Small intestine (tissue), 7 donors: ENCODE data around the gene GRIP2. TPM values are rescaled to one million over a fixed set of nuclear protein-coding genes. Genes with fewer than 3 reads are reported as not detected.
A peak's percentile ranks its signal among the peaks of the same experiment; 100 is the strongest.

Experiments used
- DNase-seq, 2 donors: peaks; one replicate each; pipeline versions ENCODE4 v3.0.0 to v3.0.0-alpha.2; 2013
- FAIRE-seq: peaks from 2 replicates; lab custom pipeline; 2012; peaks lifted over from hg19 to GRCh38; lab: Jason Lieb, UNC
- H3K27ac ChIP-seq, 3 donors: one replicate each; pipeline ENCODE4 v1.5.1; 2013; ENCODE audit warnings: low read length in 2 of 3, mild to moderate bottlenecking in 2 of 3, control low read depth in 1 of 3, inconsistent platforms in 1 of 3, low read depth in 1 of 3, moderate library complexity in 1 of 3
- H3K27me3 ChIP-seq, 3 donors: one replicate each; pipeline ENCODE4 v1.6.1; 2013; ENCODE audit warnings: low read length in 3 of 3, inconsistent platforms in 1 of 3; ENCODE audit not compliant: control insufficient read depth in 3 of 3, insufficient read depth in 3 of 3
- H3K36me3 ChIP-seq, 3 donors: one replicate each; pipeline ENCODE4 v1.6.1; 2013; ENCODE audit warnings: low read length in 3 of 3, inconsistent platforms in 1 of 3, low read depth in 1 of 3, mild to moderate bottlenecking in 1 of 3, moderate library complexity in 1 of 3; ENCODE audit not compliant: control insufficient read depth in 3 of 3, insufficient read depth in 2 of 3
- H3K4me1 ChIP-seq, 3 donors: one replicate each; pipeline ENCODE4 v1.6.1; 2013; ENCODE audit warnings: low read length in 2 of 3, inconsistent platforms in 1 of 3, low read depth in 1 of 3, mild to moderate bottlenecking in 1 of 3, moderate library complexity in 1 of 3; ENCODE audit not compliant: control insufficient read depth in 3 of 3, insufficient read depth in 2 of 3
- H3K4me3 ChIP-seq, 3 donors: one replicate each; pipeline ENCODE4 v1.5.1; 2013; ENCODE audit warnings: low read length in 3 of 3, control low read depth in 1 of 3, inconsistent platforms in 1 of 3, low read depth in 1 of 3, mild to moderate bottlenecking in 1 of 3, moderate library complexity in 1 of 3
- H3K9me3 ChIP-seq, 2 donors: one replicate each; pipeline ENCODE4 v1.6.1; 2013; ENCODE audit warnings: low read depth in 1 of 2, low read length in 1 of 2; ENCODE audit not compliant: control insufficient read depth in 2 of 2, insufficient read depth in 1 of 2
- WGBS, 3 donors: extraction: QIAGEN DNeasy Blood & Tissue Kit; methylation state at CpG; one replicate each; pipeline ENCODE4 v1.1.7; 2013; 5-methylcytosine and 5-hydroxymethylcytosine counted together
- polyA plus RNA-seq, 4 donors: library from polyadenylated mRNA; stranded (reverse) in 3 of 4; unstranded in 1 of 4; fragments of 200-250 nt in 3 of 4; fragments of 120-200 nt in 1 of 4; gene quantifications; one replicate each; pipeline versions ENCODE4 v1.2.1 to v1.2.3, GENCODE V29; 2013
- donor health status: healthy with polysubstance abuse.
- donor health status: control.
- donor health status: control.
- donor health status: Bipolar disorder and iron deficiency.
- donor health status: healthy.

The GRIP2 gene
- polyA plus RNA-seq, 4 donors, result 0.27 to 1.4 (median 0.34) TPM; not detected in 1

DNA sequence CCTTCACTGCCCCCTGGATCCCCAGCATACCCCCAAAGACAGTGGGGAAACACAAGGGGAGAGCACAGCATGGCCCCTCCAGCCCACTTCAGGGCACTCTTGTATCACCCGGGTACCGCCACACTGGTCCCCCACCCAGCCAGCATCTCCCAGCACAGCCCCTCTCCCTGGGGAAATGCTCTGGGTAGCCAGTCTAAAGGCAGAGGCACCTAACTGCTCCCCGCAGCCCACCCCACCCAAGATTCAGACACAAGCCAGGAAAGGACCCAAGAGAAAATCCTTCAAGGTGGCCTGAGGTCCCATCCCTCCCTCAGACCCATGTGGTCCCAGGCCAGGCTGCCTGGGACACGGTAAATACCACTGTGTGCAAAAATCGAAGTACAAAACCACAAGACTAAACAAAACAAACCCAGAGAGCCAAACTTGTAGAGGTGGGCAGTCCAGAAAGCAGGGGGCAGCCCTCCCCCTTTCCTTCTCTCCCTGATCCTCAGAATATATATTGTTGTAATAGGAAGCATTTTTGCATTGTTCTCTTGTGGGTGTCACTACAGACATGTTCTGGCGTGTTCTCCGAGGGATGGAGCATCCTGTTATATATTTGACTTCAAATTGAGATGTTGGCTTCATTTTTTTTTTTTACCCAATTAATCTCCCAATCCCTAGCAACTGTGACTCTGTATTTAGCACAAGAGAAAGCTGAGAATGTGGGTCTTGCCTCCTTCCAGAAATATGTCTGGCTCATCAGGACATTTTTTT is 51.7 kb downstream of the GRIP2 start:
- no peak overlapping the region for H3K27ac ChIP-seq
- H3K27me3 ChIP-seq, result no peaks in the 10 kb centered on the region
- H3K4me1 ChIP-seq, result no peaks in the 10 kb centered on the region
- H3K9me3 ChIP-seq, result no peaks in the 10 kb centered on the region
- no peak for FAIRE-seq
- peaks cover 3 to 53% (median 35%) of the 10 kb centered on the region in 3 donors for H3K36me3 ChIP-seq
- no peak overlapping the region for H3K4me3 ChIP-seq
- no peak for DNase-seq
- 70 to 87% (median 79%) methylated on average over 7 of the region's 7 CpGs for WGBS, 3 donors

DNA sequence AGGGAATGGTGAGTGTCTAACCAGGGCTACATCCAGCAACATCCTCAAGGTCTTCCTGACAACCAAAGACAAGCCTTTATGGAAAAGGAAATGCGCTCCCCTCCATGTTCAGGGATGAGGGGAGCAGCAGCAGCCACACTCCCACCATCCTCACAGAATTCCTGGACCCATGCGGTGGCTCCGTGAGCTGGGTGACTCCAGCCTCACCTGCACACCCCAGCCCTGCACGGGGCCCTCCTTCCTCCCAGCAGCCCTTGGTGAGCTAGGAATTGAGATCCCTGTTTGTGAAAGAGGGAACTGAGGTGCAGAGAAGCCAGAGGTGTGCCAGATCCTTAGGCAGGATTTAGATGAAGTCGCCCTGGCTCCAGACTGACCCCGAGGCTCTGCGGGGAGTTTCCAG is 52.3 kb downstream of the GRIP2 start:
- no peaks in the 10 kb centered on the region for H3K27me3 ChIP-seq
- WGBS, 3 donors, result 84 to 95% (median 93%) methylated on average over 7 of the region's 7 CpGs
- FAIRE-seq (no peak), DNase-seq (no peak)
- no peaks in the 10 kb centered on the region for H3K9me3 ChIP-seq
- H3K27ac ChIP-seq, result peak overlapping the region in 1 of 3 donors; percentile 24
- H3K36me3 ChIP-seq, result peaks cover 6 to 59% (median 40%) of the 10 kb centered on the region in 3 donors
- H3K4me1 ChIP-seq, result no peaks in the 10 kb centered on the region
- no peak overlapping the region for H3K4me3 ChIP-seq

DNA sequence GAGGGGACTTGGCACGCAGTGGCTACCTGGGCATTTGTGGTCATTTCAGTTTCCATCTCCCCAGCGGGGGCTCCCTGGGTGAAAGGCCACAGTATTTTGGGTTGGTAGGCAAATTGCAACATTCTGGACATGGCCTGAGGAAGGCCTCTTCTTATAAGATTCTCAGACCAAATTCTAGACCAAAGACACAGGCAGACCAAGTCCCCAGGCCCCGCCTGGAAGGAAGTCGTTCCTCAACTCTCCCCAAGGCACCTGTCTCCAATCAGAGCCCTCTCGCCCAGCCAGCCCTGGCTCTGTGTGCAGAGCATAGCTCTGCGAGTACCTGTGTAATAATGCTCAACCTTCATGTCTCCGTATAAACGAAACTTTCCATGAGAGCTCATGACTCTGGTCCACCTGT is 53.1 kb downstream of the GRIP2 start:
- WGBS, 3 donors, result 38 to 76% (median 61%) methylated on average over 8 of the region's 8 CpGs

DNA sequence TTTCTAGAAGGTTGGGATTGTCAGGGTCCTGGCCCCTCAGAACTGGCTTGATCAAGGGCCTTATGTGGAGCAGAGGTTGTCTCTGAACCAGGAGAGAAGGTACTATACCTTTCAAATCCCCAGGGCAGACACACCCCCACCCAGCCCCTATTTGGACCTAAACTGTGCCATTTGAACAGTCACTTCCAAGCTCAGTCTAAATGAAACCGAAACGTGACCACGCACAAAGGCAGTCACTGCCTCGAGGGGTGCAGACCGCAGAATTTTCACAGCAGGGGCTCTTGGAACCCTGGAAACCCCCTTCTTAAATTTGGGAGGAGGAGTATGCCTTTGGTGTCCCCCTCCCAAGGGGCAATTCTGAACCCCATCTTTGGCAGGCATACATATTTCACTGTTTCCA is 53.7 kb downstream of the GRIP2 start:
- no peaks in the 10 kb centered on the region for H3K27me3 ChIP-seq
- H3K27ac ChIP-seq, result peak overlapping the region in 1 of 3 donors; percentile 22
- 81 to 84% (median 82%) methylated on average over 5 of the region's 5 CpGs for WGBS, 3 donors
- H3K9me3 ChIP-seq, result no peaks in the 10 kb centered on the region
- peaks cover 8 to 72% (median 46%) of the 10 kb centered on the region in 3 donors for H3K36me3 ChIP-seq
- FAIRE-seq, result no peak
- H3K4me1 ChIP-seq, result no peaks in the 10 kb centered on the region
- no peak overlapping the region for H3K4me3 ChIP-seq
- DNase-seq, result no peak

More for the DNA sequence above, 53.1 kb downstream of the GRIP2 start:
- peak in 1 of 2 donors; percentile 20 for DNase-seq
- Histone ChIP-seq H3K4me1 (no peaks in the 10 kb centered on the region), H3K9me3 (no peaks in the 10 kb centered on the region), H3K27me3 (no peaks in the 10 kb centered on the region), H3K27ac (peak overlapping the region in 1 of 3 donors; percentile 32), H3K36me3 (peaks cover 8 to 66% (median 46%) of the 10 kb centered on the region in 3 donors), H3K4me3 (no peak overlapping the region)
- FAIRE-seq, result no peak

DNA sequence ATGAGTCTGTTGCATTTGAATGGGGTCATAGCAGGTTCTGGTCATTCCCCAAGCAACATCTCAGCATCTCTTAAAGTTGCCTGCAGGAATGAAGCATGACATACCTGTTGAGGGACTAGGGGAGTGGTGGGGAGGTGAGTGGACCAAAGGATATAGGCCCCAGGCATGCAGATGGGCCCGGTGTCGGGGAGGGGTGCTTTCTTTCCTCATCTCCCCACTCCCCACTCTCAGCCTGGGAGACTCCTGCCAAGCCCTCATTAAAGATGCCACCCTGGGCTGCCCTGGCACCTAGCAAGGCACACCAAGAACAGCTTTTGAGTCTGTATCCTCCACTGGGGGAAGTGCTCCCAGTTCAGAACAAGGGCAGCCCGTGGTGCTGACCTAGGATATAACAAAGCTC is 54.2 kb downstream of the GRIP2 start:
- 87 to 98% (median 94%) methylated on average over 3 of the region's 3 CpGs for WGBS, 3 donors
- FAIRE-seq, result no peak
- Histone ChIP-seq H3K27me3 (no peaks in the 10 kb centered on the region), H3K27ac (peak overlapping the region in 1 of 3 donors; percentile 22), H3K36me3 (peaks cover 8 to 76% (median 48%) of the 10 kb centered on the region in 3 donors), H3K4me1 (no peaks in the 10 kb centered on the region), H3K9me3 (no peaks in the 10 kb centered on the region), H3K4me3 (no peak overlapping the region)
- no peak for DNase-seq

DNA sequence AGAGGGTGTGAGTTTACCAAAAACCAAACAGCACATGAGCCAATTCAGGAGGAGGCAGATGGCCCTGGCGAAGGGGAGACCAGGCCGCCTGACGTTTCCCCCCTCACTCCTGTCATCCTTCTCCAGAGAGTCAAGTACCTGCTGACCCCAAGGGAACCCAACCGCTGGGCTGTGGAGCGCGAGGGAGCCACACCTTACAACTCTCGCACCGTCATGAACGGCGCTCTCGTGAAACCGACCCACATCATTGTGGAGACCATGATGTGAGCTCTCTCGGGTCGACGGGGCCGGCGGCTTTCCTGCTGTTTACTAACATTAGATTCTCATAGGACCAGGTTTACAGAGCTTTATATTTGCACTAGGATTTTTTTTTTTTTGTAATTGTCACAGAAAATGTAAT is 55.4 kb downstream of the GRIP2 start:
- DNase-seq (no peak), FAIRE-seq (no peak)
- no peaks in the 10 kb centered on the region for H3K4me1 ChIP-seq
- H3K36me3 ChIP-seq, result peaks cover 8 to 86% (median 51%) of the 10 kb centered on the region in 3 donors
- no peak overlapping the region for H3K4me3 ChIP-seq
- WGBS, 3 donors, result 87 to 89% (median 89%) methylated on average over 17 of the region's 17 CpGs
- H3K27ac ChIP-seq, result no peak overlapping the region
- no peaks in the 10 kb centered on the region for H3K27me3 ChIP-seq
- H3K9me3 ChIP-seq, result no peaks in the 10 kb centered on the region

DNA sequence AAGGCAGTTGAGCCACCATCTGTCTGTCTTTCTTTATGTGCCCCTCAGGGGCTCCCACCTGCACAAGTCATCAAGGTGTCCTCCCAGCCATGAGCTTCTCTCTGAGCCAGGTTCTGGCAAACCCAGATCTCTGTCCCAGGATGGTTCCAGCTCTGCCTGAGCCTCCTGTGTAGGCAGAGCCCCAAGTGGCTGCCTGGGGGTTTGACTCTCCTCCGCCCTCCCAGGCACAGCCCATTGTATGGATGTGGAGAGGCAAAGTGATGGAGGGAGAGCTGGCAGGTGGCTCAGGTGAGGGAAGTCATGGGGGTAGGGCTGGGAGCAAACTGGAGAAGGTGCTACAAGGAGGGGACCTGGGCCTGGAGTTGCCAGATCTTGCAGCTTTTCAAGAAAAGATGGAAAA is 56.9 kb downstream of the GRIP2 start:
- H3K36me3 ChIP-seq, result peaks cover 8 to 90% (median 52%) of the 10 kb centered on the region in 3 donors
- no peak for FAIRE-seq
- 97 to 100% (median 100%) methylated on average over 1 of the region's 1 CpG for WGBS, 3 donors

DNA sequence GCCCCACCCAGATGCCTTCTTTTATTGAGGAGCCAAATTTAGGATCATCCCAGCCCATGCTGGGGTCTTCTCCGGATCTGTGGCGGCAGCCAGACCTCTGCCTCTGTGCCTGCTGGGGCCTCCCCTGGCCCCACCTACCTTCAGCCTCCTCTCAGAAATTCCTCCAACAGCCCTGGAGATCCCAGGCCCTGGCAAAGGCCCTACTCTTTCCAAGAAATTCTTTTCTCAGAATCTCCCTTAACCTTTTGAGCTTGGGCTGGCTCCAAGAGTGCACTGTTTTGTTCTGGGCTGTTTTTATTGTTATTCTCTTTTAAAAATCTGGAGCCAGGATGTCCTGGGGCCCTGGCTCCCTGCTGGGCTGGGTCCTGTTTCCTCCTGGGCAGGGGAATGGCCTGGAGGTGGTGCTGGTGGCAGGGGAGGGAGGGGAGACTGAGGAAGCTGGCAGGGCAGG is 57.8 kb downstream of the GRIP2 start:
- H3K27ac ChIP-seq, result no peak overlapping the region
- FAIRE-seq, result no peak
- no peak for DNase-seq

More for the DNA sequence above, 56.9 kb downstream of the GRIP2 start:
- Histone ChIP-seq H3K9me3 (no peaks in the 10 kb centered on the region), H3K4me1 (no peaks in the 10 kb centered on the region), H3K27me3 (no peaks in the 10 kb centered on the region), H3K27ac (no peak overlapping the region), H3K4me3 (no peak overlapping the region)
- no peak for DNase-seq

More for the DNA sequence above, 57.8 kb downstream of the GRIP2 start:
- 81 to 95% (median 94%) methylated on average over 2 of the region's 2 CpGs for WGBS, 3 donors
- no peak overlapping the region for H3K4me3 ChIP-seq
- no peaks in the 10 kb centered on the region for H3K27me3 ChIP-seq
- no peaks in the 10 kb centered on the region for H3K4me1 ChIP-seq
- peaks cover 8 to 89% (median 50%) of the 10 kb centered on the region in 3 donors for H3K36me3 ChIP-seq
- H3K9me3 ChIP-seq, result no peaks in the 10 kb centered on the region
